Activated T-helper 2 cell treated with anti-CD3 and anti-CD28 coated beads, Interferon-gamma antibody, Interleukin-2, Interleukin-4, amounts not matched to agents 10 μg/mL and 5 μg/mL and 100 μg/mL, durations not matched to agents 14 hours and 24 hours and 36 hours (primary cell): ENCODE measurements around the gene KAT7. TPM values are rescaled to one million over a fixed set of nuclear protein-coding genes. Genes with fewer than 3 reads are reported as not detected.
A peak's percentile ranks its signal among the peaks of the same experiment; 100 is the strongest.

Source experiments
- DNase-seq: peaks from one replicate; pipeline ENCODE4 v3.0.0; 2021; ENCODE audit warnings: low spot score
- H3K27ac Mint-ChIP-seq: one replicate; pipeline ENCODE4 v1.8.0; 2021; ENCODE audit warnings: mixed read lengths
- H3K27me3 Mint-ChIP-seq: one replicate; pipeline ENCODE4 v1.8.0; 2021; ENCODE audit warnings: low read depth, mixed read lengths
- H3K36me3 Mint-ChIP-seq: one replicate; pipeline ENCODE4 v1.8.0; 2021; ENCODE audit warnings: low read depth, mixed read lengths
- H3K4me1 Mint-ChIP-seq: one replicate; pipeline ENCODE4 v1.8.0; 2021; ENCODE audit warnings: low read depth, mixed read lengths
- H3K4me3 Mint-ChIP-seq: one replicate; pipeline ENCODE4 v1.8.0; 2021; ENCODE audit warnings: low read depth, mild to moderate bottlenecking, moderate library complexity, mixed read lengths
- H3K9me3 Mint-ChIP-seq: one replicate; pipeline ENCODE4 v1.8.0; 2021; ENCODE audit warnings: mixed read lengths
- intact Hi-C: fragments of 100-400 bp; cut with micrococcal nuclease; formaldehyde crosslinking; loops from one replicate; pipeline ENCODE4 v1.15.1; 2023
- total RNA-seq: library from RNA; stranded (reverse); gene quantifications from 2 replicates; pipeline ENCODE4 v1.2.3, GENCODE V29; 2022

KAT7 gene
- total RNA-seq, 1 donor from 2014 or later: 65.0 TPM

DNA sequence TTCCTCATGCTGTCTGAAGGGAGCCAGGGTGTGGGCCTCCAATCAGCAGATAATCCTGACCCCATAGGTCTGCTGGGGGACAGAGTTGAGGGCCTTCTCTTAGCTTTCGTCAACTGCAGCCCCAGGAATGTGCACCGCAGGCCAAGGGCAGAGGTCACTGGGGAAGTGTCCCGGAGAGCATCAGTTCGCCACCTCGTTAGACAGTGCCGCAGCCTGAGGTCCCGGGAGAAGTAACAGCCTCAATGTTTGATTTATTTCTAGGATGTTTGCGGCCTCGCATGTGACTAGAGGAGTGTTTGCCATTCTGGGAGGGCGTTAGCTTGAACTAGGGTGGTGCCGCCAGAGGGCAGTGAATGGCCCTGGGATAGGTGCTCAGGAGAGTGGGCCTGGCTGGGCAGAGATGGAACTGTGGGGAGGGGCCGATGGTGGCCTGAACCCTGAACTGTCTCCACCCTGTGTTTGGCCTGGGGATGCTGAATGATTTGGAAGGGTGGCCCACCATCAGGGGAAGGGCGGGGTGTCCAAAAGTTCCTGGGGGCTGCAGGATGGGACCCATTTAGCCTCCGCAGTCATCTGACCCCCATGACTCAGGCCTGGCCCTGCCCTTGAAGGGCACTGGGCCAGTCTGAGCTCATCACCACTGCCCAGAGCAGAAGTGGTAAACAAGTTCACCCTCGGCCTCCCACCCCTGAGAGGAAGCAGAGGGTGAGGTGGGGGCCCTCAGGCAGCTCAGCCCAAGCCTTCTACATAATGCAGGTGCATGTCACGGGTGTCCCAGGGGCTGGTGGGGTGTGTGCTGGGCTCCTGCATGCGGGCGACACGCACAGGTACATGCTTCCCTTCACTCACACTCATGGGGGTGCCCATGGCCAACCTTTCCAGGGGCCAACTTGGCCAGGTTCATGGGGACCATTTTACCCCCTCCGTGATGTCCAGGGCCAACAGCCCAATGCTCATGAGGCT is 71.8 kb downstream of the KAT7 start:
- peaks cover 14% of the 10 kb centered on the region for H3K27me3 Mint-ChIP-seq
- H3K4me1 Mint-ChIP-seq: peaks cover 4% of the 10 kb centered on the region
- no peak for DNase-seq
- no peak overlapping the region for H3K4me3 Mint-ChIP-seq
- no peaks in the 10 kb centered on the region for H3K36me3 Mint-ChIP-seq
- intact Hi-C loops: no loop called here
- H3K27ac Mint-ChIP-seq: no peak overlapping the region
- no peaks in the 10 kb centered on the region for H3K9me3 Mint-ChIP-seq

DNA sequence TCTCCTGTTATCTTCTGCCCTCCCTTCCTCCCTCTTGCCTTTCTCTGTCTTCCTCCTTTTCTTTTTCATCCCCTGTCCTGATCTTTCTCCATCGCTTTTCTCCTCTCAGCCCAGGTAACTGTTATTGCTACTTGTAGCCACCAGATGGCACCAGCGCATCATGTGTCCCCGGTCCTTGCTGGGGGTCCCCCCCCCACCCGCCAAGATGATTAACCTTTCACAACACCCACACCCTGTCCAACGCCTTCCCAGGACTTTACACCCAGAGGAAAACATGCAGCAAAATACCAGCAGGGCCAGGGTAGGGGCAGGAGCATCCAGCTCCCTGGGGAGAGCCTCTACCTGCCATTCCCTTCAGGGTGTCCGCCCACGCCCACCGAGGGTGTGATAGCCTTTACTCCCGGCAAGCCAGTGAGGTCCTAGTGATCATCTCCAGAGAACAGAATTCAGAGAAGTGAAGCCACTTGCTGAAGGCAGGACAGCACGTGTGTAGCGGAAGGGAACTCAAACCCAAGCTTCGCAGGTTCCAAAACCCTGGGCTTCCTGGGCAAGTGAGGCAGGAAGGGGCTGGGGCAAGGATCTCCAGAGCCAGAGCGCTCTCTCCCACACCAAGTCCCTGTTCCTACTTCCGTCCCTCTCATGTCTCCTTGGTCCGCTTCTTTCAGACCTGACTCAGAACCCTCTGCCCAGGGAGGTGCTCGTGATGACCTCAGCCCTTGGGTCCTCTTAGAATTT is 72.8 kb downstream of the KAT7 start:
- H3K27me3 Mint-ChIP-seq: peaks cover 14% of the 10 kb centered on the region

GRCh38 chr17:49862781-49863331 is 74.4 kb downstream of the KAT7 start:
- intact Hi-C loops: no loop called here
- Mint-ChIP-seq H3K9me3 (no peaks in the 10 kb centered on the region), H3K27me3 (peaks cover 14% of the 10 kb centered on the region), H3K4me3 (no peak overlapping the region), H3K36me3 (no peaks in the 10 kb centered on the region), H3K27ac (no peak overlapping the region), H3K4me1 (peaks cover 4% of the 10 kb centered on the region)
- DNase-seq: no peak

More for the DNA sequence above, 72.8 kb downstream of the KAT7 start:
- Mint-ChIP-seq H3K4me1 (peaks cover 4% of the 10 kb centered on the region), H3K36me3 (no peaks in the 10 kb centered on the region), H3K9me3 (no peaks in the 10 kb centered on the region), H3K4me3 (no peak overlapping the region), H3K27ac (no peak overlapping the region)
- peak; percentile 16 for DNase-seq
- intact Hi-C loops: loop anchor here (1.0 kb wide), 1 partner anchor 137 kb away; no protein-coding TSS in a partner anchor

DNA sequence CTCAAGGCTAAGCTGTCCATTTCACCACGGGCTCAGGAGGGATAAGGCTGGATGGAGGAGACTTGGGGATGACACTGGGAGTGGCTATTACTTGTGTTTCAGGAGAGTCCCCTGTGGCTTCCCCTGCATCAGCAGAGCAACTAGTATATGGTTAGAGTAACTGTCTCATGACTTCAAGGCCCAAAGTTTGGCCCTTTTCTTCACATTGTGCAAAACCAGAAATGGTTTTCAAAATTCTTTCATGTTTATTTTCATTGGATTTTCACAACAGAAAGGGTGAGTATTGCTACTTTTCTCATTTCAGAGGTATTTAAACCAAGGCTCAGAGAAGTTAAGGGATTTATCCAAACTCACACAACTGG is 77.5 kb downstream of the KAT7 start:
- Mint-ChIP-seq H3K27ac (no peak overlapping the region), H3K9me3 (no peaks in the 10 kb centered on the region), H3K4me1 (peaks cover 3% of the 10 kb centered on the region), H3K36me3 (no peaks in the 10 kb centered on the region), H3K4me3 (no peak overlapping the region), H3K27me3 (peaks cover 10% of the 10 kb centered on the region)
- no peak for DNase-seq
- intact Hi-C loops: no loop called here

- DNase-seq: no peak
- Mint-ChIP-seq H3K36me3 (no peaks in the 10 kb centered on the region), H3K9me3 (no peaks in the 10 kb centered on the region), H3K4me3 (no peak overlapping the region), H3K27ac (no peak overlapping the region), H3K27me3 (peaks cover 6% of the 10 kb centered on the region), H3K4me1 (no peaks in the 10 kb centered on the region)
- intact Hi-C loops: no loop called here
Observed at GRCh38 chr17:49866882-49867413, 78.5 kb downstream of the KAT7 start.

DNA sequence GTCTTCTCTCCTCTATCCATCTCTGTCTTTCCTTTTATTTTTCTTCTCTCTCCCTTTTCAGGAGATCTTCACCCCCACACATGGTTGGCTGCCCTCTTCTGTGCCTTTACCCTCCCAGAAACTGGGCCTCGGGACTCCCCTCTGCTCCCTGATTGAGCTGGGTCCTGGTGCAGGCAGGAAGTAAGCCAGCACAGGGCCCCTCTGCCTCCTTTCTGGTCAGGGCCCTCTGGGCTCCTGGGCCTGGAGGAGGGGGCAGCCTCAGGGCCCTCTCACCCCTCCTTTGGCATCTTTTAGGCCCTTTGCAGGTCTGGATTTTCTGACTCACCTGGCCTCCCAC is 80.5 kb downstream of the KAT7 start:
- H3K9me3 Mint-ChIP-seq: no peaks in the 10 kb centered on the region
- H3K4me1 Mint-ChIP-seq: peaks cover 9% of the 10 kb centered on the region
- no peaks in the 10 kb centered on the region for H3K36me3 Mint-ChIP-seq
- H3K27me3 Mint-ChIP-seq: peaks cover 6% of the 10 kb centered on the region
- no peak overlapping the region for H3K4me3 Mint-ChIP-seq
- no peak for DNase-seq
- H3K27ac Mint-ChIP-seq: no peak overlapping the region
- intact Hi-C loops: no loop called here

DNA sequence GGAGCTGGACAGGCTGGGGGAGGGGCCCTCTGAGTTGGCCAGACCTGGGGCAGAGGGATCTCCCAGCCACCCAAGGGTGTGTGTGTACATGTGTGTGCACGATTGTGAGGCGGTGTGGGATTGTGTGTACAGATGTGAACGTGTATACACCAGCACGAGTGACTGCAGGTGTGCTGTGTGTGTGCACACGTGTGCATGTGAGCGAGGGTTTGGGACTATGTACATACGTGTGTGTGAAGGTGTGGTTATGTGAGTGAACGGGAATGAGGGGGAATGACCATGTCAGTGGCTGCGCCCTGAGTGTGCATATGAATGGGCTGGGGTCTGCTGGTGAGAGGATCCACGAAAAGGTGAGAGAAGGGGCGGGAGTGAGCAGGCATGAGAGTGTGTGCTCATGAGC is 81.8 kb downstream of the KAT7 start:
- H3K27ac Mint-ChIP-seq: no peak overlapping the region

DNA sequence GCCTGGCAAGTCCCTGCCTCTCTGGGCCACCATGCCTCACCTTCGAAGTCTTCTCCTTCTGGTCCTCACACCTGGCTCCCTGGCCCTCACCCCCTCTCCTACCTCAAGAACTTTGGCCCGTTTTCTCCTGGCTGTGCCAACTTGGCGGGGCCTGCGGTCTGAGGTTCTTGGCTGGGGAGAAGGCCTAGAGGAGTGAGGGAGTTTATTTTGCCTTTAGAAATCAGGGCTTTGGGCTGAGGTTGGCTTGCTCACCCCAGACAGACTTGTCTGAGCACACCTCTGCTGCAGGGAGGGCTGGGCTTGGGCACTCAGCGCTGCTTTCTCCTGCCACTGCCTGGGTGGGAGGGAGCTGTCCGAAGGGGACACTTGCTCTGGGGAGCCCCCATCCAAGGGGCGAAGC is 82.7 kb downstream of the KAT7 start:
- peaks cover 9% of the 10 kb centered on the region for H3K4me1 Mint-ChIP-seq
- peaks cover 7% of the 10 kb centered on the region for H3K27me3 Mint-ChIP-seq
- H3K36me3 Mint-ChIP-seq: no peaks in the 10 kb centered on the region
- no peak overlapping the region for H3K27ac Mint-ChIP-seq
- no peak overlapping the region for H3K4me3 Mint-ChIP-seq
- no peak for DNase-seq
- no peaks in the 10 kb centered on the region for H3K9me3 Mint-ChIP-seq
- intact Hi-C loops: no loop called here

More for the DNA sequence above, 81.8 kb downstream of the KAT7 start:
- no peaks in the 10 kb centered on the region for H3K9me3 Mint-ChIP-seq
- peaks cover 9% of the 10 kb centered on the region for H3K4me1 Mint-ChIP-seq
- H3K36me3 Mint-ChIP-seq: no peaks in the 10 kb centered on the region
- peaks cover 8% of the 10 kb centered on the region for H3K27me3 Mint-ChIP-seq
- H3K4me3 Mint-ChIP-seq: no peak overlapping the region
- DNase-seq: no peak
- intact Hi-C loops: no loop called here

GRCh38 chr17:49872754-49873377 is 84.4 kb downstream of the KAT7 start:
- Mint-ChIP-seq H3K36me3 (no peaks in the 10 kb centered on the region), H3K4me3 (no peak overlapping the region), H3K9me3 (no peaks in the 10 kb centered on the region), H3K4me1 (peaks cover 9% of the 10 kb centered on the region), H3K27ac (no peak overlapping the region), H3K27me3 (peaks cover 7% of the 10 kb centered on the region)
- intact Hi-C loops: no loop called here
- DNase-seq: no peak

GRCh38 chr17:49873466-49873865 is 85.0 kb downstream of the KAT7 start:
- peaks cover 9% of the 10 kb centered on the region for H3K4me1 Mint-ChIP-seq
- intact Hi-C loops: no loop called here
- H3K27me3 Mint-ChIP-seq: peaks cover 9% of the 10 kb centered on the region
- no peak overlapping the region for H3K4me3 Mint-ChIP-seq
- no peak overlapping the region for H3K27ac Mint-ChIP-seq
- H3K36me3 Mint-ChIP-seq: no peaks in the 10 kb centered on the region
- no peak for DNase-seq
- no peaks in the 10 kb centered on the region for H3K9me3 Mint-ChIP-seq

- intact Hi-C loops: no loop called here
- no peaks in the 10 kb centered on the region for H3K36me3 Mint-ChIP-seq
- no peaks in the 10 kb centered on the region for H3K9me3 Mint-ChIP-seq
- no peak overlapping the region for H3K4me3 Mint-ChIP-seq
- no peak overlapping the region for H3K27ac Mint-ChIP-seq
- H3K4me1 Mint-ChIP-seq: peaks cover 9% of the 10 kb centered on the region
- DNase-seq: no peak
- peaks cover 4% of the 10 kb centered on the region for H3K27me3 Mint-ChIP-seq
Observed at GRCh38 chr17:49873926-49874325, 85.4 kb downstream of the KAT7 start.

GRCh38 chr17:49874911-49875310 is 86.4 kb downstream of the KAT7 start:
- Mint-ChIP-seq H3K27me3 (peaks cover 8% of the 10 kb centered on the region), H3K4me3 (no peak overlapping the region), H3K4me1 (peaks cover 9% of the 10 kb centered on the region), H3K9me3 (no peaks in the 10 kb centered on the region), H3K36me3 (no peaks in the 10 kb centered on the region), H3K27ac (no peak overlapping the region)
- no peak for DNase-seq
- intact Hi-C loops: no loop called here
